H1 (cell line): ENCODE results near the gene IPO9. TPM values are rescaled to one million over a fixed set of nuclear protein-coding genes. Genes with fewer than 3 reads are reported as not detected.

Source experiments
- BCL11A ChIP-seq, 2 experiments: IDR thresholded peaks; one replicate each; pipeline ENCODE4 v1.6.1; 2011; ENCODE audit warnings: low read depth in 2 of 2, low read length in 2 of 2, mild to moderate bottlenecking in 2 of 2
- EZH2 ChIP-seq: fragments of 200-600 bp; sonication (generic); IDR thresholded peaks from 2 replicates; pipeline ENCODE4 v1.7.1; 2012; ENCODE audit warnings: low read depth, mild to moderate bottlenecking, moderate library complexity, low read length, inconsistent platforms; ENCODE audit not compliant: severe bottlenecking
- HDAC6 ChIP-seq: IDR thresholded peaks from one replicate; pipeline ENCODE4 v1.7.1; 2012; ENCODE audit warnings: low read depth, mild to moderate bottlenecking, inconsistent platforms, low read length, moderate library complexity
- RXRA ChIP-seq: IDR thresholded peaks from 2 replicates; pipeline ENCODE4 v1.6.1; 2011; ENCODE audit warnings: low read depth, mild to moderate bottlenecking, low read length, moderate library complexity; ENCODE audit not compliant: insufficient read depth
- SP4 ChIP-seq: IDR thresholded peaks from 2 replicates; pipeline ENCODE4 v1.6.1; 2012; ENCODE audit warnings: low read length, inconsistent platforms
- TBP ChIP-seq: IDR thresholded peaks from 2 replicates; pipeline ENCODE4 v1.6.1; 2011; ENCODE audit warnings: low read depth, low read length, improper control_type of control experiment
- TEAD4 ChIP-seq: IDR thresholded peaks from 2 replicates; pipeline ENCODE4 v1.6.1; 2012; ENCODE audit warnings: low read depth, low read length, inconsistent platforms, mixed read lengths
- microRNA counts: library from miRNA; unstranded; fragments of <30 nt; microRNA quantifications from one replicate; lab custom pipeline; 2015
- microRNA-seq, 2 experiments: library from miRNA; unstranded; fragments of <30 nt; microRNA quantifications; one replicate each; pipeline versions ENCODE4 to v1.2.0, GENCODE V29; 2016 to 2020; ENCODE audit warnings: borderline microRNAs expressed in 2 of 2, borderline number of aligned reads in 2 of 2, borderline replicate concordance in 1 of 2
- polyA plus RNA-seq, 7 experiments: library from polyadenylated mRNA; depleted of rRNA in 3 of 7; stranded (reverse) in 5 of 7; unstranded in 2 of 7; fragments of >200 nt in 5 of 7; fragments of 200-250 nt in 2 of 7; gene quantifications; 1 replicate in 5 of 7; 2 replicates in 1 of 7; 4 replicates in 1 of 7; pipeline versions ENCODE4 v1.2.1 to v1.2.3, GENCODE V29; 2011 to 2013; ENCODE audit warnings: missing spikeins in 2 of 7, mixed read lengths in 2 of 7
- small RNA-seq: library from polyadenylated mRNA; stranded (forward); fragments of <200 nt; extraction: miRNeasy Mini kit (QIAGEN cat#:217004); gene quantifications from one replicate; pipeline ENCODE3, GENCODE V24; 2013; ENCODE audit not compliant: insufficient read depth
- total RNA-seq: library from RNA; stranded (reverse); fragmentation: NEBNext Ultra II Directional; extraction: Animal tissue kit (Norgen Biotek cat#: 25700); gene quantifications from 2 replicates; pipeline ENCODE4 v1.2.1, GENCODE V29; 2021

The IPO9 gene
- total and polyA plus RNA-seq, 2 of the 8 experiments (the other 6 are each of a cell fraction or from before 2014, with no cell fraction given): 61.0 to 122 TPM

- TF ChIP-seq TBP (no peak), TEAD4 (no peak), HDAC6 (no peak), RXRA (no peak), EZH2 (no peak), BCL11A (IDR thresholded peaks at IDR 0.05; ENCODE audit: low read depth in 2 of 2, low read length in 2 of 2) (no peak), SP4 (no peak)
Observed at GRCh38 chr1:201930803-201931202, 101.8 kb downstream of the IPO9 start (continued).

MicroRNAs within 50 kb of the gene (microRNA counts, 767-probe panel; counts per million panel counts)
- 879 counts per million, percentile 95 among the panel's probes with 10 or more counts for microRNA hsa-miR-1231 (lab: Ali Mortazavi, UCI)

Small RNAs within 50 kb of the gene (microRNA-seq; reads per million reads assigned to microRNA genes)
- gene MIR1231 (0 to 0.20 reads per million in 2 experiments), gene MIR6739 (0 reads per million in 2 experiments)

Small RNAs within 50 kb of the gene (small RNA-seq; reads per million reads assigned to genes)
- gene MIR1231 (0.86 reads per million), gene MIR6739 (0.69 reads per million)

Other genes starting within 250 kb of the IPO9 start
- gene SHISA4, start 59.7 kb downstream of the IPO9 start, total RNA-seq: 7.8 and 9.0 TPM in 2 replicates
- gene SHISA4, start 59.7 kb downstream of the IPO9 start, polyA plus RNA-seq (2011; rRNA removed): 28.9 and 36.0 TPM in 2 replicates
- gene LMOD1, start 117.4 kb downstream of the IPO9 start, total RNA-seq: 0.82 and 1.4 TPM in 2 replicates
- 0.77 and 1.3 TPM in 2 replicates for gene LMOD1, start 117.4 kb downstream of the IPO9 start, polyA plus RNA-seq (2011; rRNA removed)
- gene TIMM17A, start 126.3 kb downstream of the IPO9 start, total RNA-seq: 54.3 and 57.1 TPM in 2 replicates
- gene TIMM17A, start 126.3 kb downstream of the IPO9 start, polyA plus RNA-seq (2011; rRNA removed): 15.9 and 30.3 TPM in 2 replicates
- gene RNPEP, start 153.5 kb downstream of the IPO9 start, total RNA-seq: 45.2 and 51.1 TPM in 2 replicates
- gene RNPEP, start 153.5 kb downstream of the IPO9 start, polyA plus RNA-seq (2011; rRNA removed): 34.1 and 47.0 TPM in 2 replicates
- gene ELF3, start 181.4 kb downstream of the IPO9 start, total RNA-seq: 15.6 and 17.3 TPM in 2 replicates
- gene ELF3, start 181.4 kb downstream of the IPO9 start, polyA plus RNA-seq (2011; rRNA removed): 25.0 and 32.0 TPM in 2 replicates